Activated CD8-positive, alpha-beta memory T cell treated with anti-CD3 and anti-CD28 coated beads for 36 hours (primary cell): Measurements from ENCODE around the gene ZNF256. TPM values are rescaled to one million over a fixed set of nuclear protein-coding genes. Genes with fewer than 3 reads are reported as not detected.

Experiments
- CTCF ChIA-PET: fragments of 350-600 bp; sonication (Branson Sonifier 250); formaldehyde crosslinking; loops from one replicate; lab custom pipeline; 2021; ENCODE audit warnings: antibody characterized with exemption; lab: Charles Lee
- POLR2A ChIA-PET: fragments of 350-600 bp; sonication (Branson Sonifier 250); formaldehyde crosslinking; loops from one replicate; lab custom pipeline; 2021; ENCODE audit warnings: antibody characterized with exemption; lab: Charles Lee
- total RNA-seq, 2 experiments: library from RNA; stranded (reverse); gene quantifications; one replicate each; pipeline ENCODE4 v1.2.3, GENCODE V29; 2021

ZNF256 gene
- total RNA-seq, 2 experiments from 2014 or later: 6.2 to 7.5 TPM

DNA sequence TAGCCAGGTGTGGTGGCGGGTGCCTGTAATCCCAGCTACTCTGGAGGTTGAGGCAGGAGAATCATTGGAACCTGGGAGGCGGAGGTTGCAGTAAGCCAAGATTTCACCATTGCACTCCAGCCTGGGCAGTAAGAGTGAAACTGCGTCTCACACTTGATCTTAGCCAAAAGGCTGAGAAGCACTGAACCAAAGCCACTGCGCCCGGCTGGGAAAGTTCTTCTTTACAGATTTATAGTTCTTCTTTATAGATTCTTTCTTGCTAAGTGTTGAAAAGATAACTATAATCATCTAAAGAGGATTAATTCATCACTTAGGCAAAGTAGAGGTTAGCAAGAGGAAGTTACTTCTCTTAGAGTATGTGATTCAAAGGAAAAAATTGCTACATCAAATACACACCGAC, 42.2 kb downstream of the ZNF256 start:
- CTCF ChIA-PET: no interaction called here

DNA sequence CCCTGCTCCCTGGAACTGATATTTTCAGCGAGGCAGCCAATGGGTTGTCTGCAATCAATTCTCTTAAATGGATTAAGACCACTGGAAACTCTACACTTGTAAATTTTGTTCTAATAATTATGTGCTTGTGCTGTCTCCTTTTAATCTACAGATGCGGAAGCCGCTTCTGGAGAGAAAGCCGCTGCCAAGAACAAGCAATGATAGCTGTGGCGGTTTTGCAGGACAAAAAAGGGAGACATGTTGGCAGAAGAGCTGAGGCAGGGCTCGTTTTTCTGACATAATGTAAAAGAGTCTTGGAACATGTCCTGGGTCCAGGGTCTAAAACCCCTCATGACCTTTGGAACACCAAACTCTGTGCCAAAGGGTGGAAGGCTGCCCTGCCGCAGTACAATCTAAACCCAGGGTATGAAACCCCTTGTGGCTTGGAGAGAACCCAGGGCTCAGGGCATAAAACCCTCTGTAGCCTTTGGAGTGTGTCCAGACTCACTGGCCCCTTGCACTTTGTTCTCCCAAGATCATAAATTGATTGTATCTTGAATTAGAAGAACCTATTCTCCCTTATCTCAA, 43.8 kb downstream of the ZNF256 start:
- POLR2A ChIA-PET: no interaction called here
- CTCF ChIA-PET: no interaction called here

More for the DNA sequence above, 42.2 kb downstream of the ZNF256 start:
- POLR2A ChIA-PET: no interaction called here

DNA sequence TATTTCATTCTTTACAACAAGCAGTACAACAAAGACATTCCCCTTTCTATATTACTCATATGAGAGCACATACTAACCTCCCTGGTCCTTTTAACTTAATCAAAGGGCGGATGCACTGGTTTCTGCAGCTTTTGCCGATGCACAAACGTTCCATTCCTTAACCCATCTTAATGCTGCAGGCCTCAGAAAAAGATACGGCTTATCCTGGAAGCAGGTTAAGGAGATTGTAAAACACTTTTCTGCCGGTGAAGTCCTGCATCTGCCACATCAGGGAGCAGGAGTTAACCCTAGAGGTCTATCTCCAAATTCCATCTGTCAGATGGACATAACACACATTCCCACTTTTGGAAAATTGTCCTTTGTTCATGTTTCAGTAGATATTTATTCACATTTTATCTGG, 47.2 kb downstream of the ZNF256 start:
- CTCF ChIA-PET: interaction anchor here (0.6 kb wide), 1 partner anchor 10 kb away, joined by 3 read pairs; no protein-coding TSS in a partner anchor
- POLR2A ChIA-PET: no interaction called here

Other genes starting within 250 kb of the ZNF256 start
- gene ZNF154, start 238.5 kb downstream of the ZNF256 start, total RNA-seq: 1 to 10 TPM; 5.0 to 5.1 TPM
- gene ZNF671, start 220.1 kb downstream of the ZNF256 start, total RNA-seq: 1 to 10 TPM; 8.2 to 8.4 TPM
- gene ZNF776, start 200.9 kb downstream of the ZNF256 start, total RNA-seq: 10 to 100 TPM; 10.2 to 10.8 TPM
- gene ZNF586, start 178.0 kb downstream of the ZNF256 start, total RNA-seq: 10 to 100 TPM; 13.6 to 15.4 TPM
- 1 to 10 TPM; 6.4 to 7.2 TPM for gene ZNF552, start 132.8 kb downstream of the ZNF256 start, total RNA-seq
- gene ZNF587B, start 117.4 kb downstream of the ZNF256 start, total RNA-seq: 10 to 100 TPM; 27.3 to 27.5 TPM
- gene ZNF587, start 97.8 kb downstream of the ZNF256 start, total RNA-seq: 10 to 100 TPM; 23.9 to 24.0 TPM
- 10 to 100 TPM; 34.3 to 36.8 TPM for gene ZNF814, start 58.7 kb downstream of the ZNF256 start, total RNA-seq
- 10 to 100 TPM; 15.0 to 15.3 TPM for gene ZNF417, start 31.1 kb downstream of the ZNF256 start, total RNA-seq
- 1 to 10 TPM; 4.4 to 4.7 TPM for gene ZNF418, start 12.3 kb downstream of the ZNF256 start, total RNA-seq
- not detected for gene C19orf18, start 26.8 kb upstream of the ZNF256 start, total RNA-seq
- gene ZNF606, start 55.1 kb upstream of the ZNF256 start, total RNA-seq: 1 to 10 TPM; 6.3 to 6.6 TPM
- gene ZSCAN1, start 86.3 kb upstream of the ZNF256 start, total RNA-seq: not detected
- gene ZNF135, start 111.6 kb upstream of the ZNF256 start, total RNA-seq: under 1 TPM; 0.71 to 0.78 TPM
- 10 to 100 TPM; 19.0 to 25.6 TPM for gene ZSCAN18, start 150.5 kb upstream of the ZNF256 start, total RNA-seq
- 1 to 10 TPM; 7.0 to 7.9 TPM for gene ZNF329, start 203.1 kb upstream of the ZNF256 start, total RNA-seq
- 10 to 100 TPM; 22.6 to 23.1 TPM for gene ZNF274, start 235.4 kb upstream of the ZNF256 start, total RNA-seq